SK-N-SH (cell line): ENCODE data around the gene ZKSCAN1.
A peak's percentile ranks its signal among the peaks of the same experiment; 100 is the strongest.

Experiments
- CTCF ChIP-seq: fragments of 200-600 bp; sonication (generic); IDR thresholded peaks from 2 replicates; pipeline ENCODE4 v1.6.1; 2017; ENCODE audit warnings: antibody characterized with exemption, mild to moderate bottlenecking, moderate library complexity
- EP300 ChIP-seq, 2 experiments: IDR thresholded peaks; 2 replicates each; pipeline versions ENCODE4 v1.4.0 to v1.6.1; 2012; ENCODE audit warnings: borderline replicate concordance in 1 of 2, low read depth in 1 of 2, low read length in 1 of 2
- FOXJ3 ChIP-seq: sonication (generic); formaldehyde crosslinking; IDR thresholded peaks from 2 replicates; pipeline ENCODE4 v1.5.1; 2020; ENCODE audit warnings: mild to moderate bottlenecking, missing genetic modification reagents
- JUND ChIP-seq: IDR thresholded peaks from 2 replicates; pipeline ENCODE4 v1.4.0; 2012
- MEF2A ChIP-seq: IDR thresholded peaks from 2 replicates; pipeline ENCODE4 v1.4.0; 2012; ENCODE audit warnings: low read depth, borderline replicate concordance
- MXI1 ChIP-seq: IDR thresholded peaks from 2 replicates; pipeline ENCODE4 v1.6.1; 2012; ENCODE audit warnings: mild to moderate bottlenecking, low read depth, low read length, improper control_type of control experiment
- NRF1 ChIP-seq: IDR thresholded peaks from 2 replicates; pipeline ENCODE4 v1.6.1; 2012; ENCODE audit warnings: low read depth, mild to moderate bottlenecking, low read length
- POLR2AphosphoS5 ChIP-seq: IDR thresholded peaks from 2 replicates; pipeline ENCODE4 v1.6.1; 2012; ENCODE audit warnings: low read depth, low read length
- RFX5 ChIP-seq: IDR thresholded peaks from 2 replicates; pipeline ENCODE4 v1.6.1; 2012; ENCODE audit warnings: mild to moderate bottlenecking, improper control_type of control experiment, low read length
- TAF1 ChIP-seq: IDR thresholded peaks from 2 replicates; pipeline ENCODE4 v1.6.1; 2012; ENCODE audit warnings: low read depth, mild to moderate bottlenecking, low read length, moderate library complexity, borderline replicate concordance
- USF1 ChIP-seq: IDR thresholded peaks from 2 replicates; pipeline ENCODE4 v1.4.0; 2012; ENCODE audit warnings: low read depth, borderline replicate concordance
- ZBTB33 ChIP-seq: IDR thresholded peaks from 2 replicates; pipeline ENCODE4 v1.4.0; 2012; ENCODE audit warnings: low read depth, borderline replicate concordance

DNA sequence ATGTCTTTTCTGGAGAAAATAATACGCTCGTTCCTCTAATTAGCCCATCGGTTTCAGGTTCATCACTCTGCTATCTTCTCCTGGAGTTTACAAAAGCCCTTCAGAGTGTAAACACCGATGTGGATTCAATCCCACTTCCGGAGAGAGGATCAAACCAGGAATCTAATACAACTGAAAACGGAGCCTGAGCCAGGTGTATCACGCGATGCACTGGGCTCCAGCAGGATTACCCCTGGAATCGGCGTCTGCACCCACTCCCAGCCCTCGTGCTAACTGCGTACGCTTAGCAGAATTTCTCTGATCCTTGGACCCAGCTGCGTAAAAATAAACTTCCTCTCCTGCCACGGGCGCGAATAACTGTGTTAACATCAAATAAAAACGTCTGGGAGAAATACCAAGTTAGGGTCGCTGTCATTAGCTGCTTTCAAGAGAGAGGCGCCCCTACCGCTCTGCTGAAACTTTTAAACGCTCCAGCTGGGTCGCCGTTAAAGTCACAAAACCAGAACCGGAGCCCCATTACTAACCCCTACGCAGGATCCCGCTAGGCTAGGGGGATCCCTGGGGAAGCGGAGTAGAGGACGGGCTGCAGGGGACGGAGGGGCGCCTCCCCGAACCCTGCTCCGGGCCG, 65.6 kb downstream of the ZKSCAN1 start:
- TF ChIP-seq CTCF (no peak), MEF2A (no peak), NRF1 (no peak), JUND (no peak), MXI1 (peak; percentile 55; the same call in 1 of the 2 replicates), FOXJ3 (CRISPR knock-in tag) (0 out of 2 replicates have a peak, but pooled peaks have one; percentile 6), RFX5 (no peak), POLR2AphosphoS5 (no peak), USF1 (no peak), TAF1 (peak; percentile 47; the same call in 1 of the 2 replicates), ZBTB33 (no peak), EP300 (IDR thresholded peaks at IDR 0.05; ENCODE audit: borderline replicate concordance in 1 of 2, low read depth in 1 of 2, low read length in 1 of 2) (no peak)
